SIG-M5 (cell line): ENCODE data around the gene CDC42EP2.
A peak's percentile ranks its signal among the peaks of the same experiment; 100 is the strongest.
"Not testable (repeated sequence)": the region's sequence is repeated elsewhere in the genome, so short reads cannot be mapped to it uniquely, and the experiment has no call there.

Source experiments
- DNase-seq: peaks from one replicate; lab custom pipeline; 2025; lab: John Stamatoyannopoulos, UW

CDC42EP2 gene

DNA sequence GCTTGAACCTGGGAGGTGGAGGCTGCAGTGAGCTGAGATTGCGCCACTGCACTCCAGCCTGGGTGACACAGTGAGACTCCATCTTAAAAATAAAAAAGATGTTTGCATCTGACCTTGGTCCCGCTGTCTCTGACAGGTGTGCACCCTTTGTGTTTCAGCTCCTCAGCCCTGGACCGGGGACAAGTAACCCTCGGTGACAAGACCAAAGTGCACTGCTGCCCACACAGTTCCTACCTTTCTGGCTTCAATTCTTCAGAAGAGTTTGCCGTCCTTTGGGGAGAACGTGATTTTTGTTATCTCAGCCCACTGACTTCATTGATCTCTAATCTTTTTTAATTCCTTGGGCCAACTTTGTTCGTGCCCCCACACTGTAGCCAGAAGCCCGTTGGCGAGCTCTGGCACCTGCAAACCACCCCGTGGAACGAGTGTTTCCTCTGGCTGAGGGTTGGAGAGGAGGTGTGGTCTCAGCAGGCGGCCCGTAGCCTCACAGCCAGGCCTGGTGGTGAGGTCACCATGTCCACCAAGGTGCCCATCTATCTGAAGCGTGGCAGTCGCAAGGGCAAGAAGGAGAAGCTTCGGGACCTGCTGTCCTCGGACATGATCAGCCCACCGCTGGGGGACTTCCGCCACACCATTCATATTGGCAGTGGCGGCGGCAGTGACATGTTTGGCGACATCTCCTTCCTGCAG, 5.9 kb downstream of the CDC42EP2 start:
- DNase-seq, result no peak

DNA sequence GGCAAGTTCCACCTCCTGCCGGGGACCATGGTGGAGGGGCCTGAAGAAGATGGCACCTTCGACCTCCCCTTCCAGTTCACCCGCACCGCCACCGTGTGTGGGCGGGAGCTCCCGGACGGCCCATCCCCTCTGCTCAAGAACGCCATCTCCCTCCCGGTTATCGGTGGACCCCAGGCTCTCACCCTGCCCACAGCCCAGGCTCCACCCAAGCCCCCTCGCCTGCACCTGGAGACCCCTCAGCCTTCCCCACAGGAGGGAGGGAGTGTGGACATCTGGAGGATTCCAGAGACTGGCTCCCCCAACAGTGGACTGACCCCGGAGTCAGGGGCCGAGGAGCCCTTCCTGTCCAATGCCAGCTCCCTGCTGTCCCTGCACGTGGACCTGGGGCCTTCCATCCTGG, 6.4 kb downstream of the CDC42EP2 start:
- no peak for DNase-seq

DNA sequence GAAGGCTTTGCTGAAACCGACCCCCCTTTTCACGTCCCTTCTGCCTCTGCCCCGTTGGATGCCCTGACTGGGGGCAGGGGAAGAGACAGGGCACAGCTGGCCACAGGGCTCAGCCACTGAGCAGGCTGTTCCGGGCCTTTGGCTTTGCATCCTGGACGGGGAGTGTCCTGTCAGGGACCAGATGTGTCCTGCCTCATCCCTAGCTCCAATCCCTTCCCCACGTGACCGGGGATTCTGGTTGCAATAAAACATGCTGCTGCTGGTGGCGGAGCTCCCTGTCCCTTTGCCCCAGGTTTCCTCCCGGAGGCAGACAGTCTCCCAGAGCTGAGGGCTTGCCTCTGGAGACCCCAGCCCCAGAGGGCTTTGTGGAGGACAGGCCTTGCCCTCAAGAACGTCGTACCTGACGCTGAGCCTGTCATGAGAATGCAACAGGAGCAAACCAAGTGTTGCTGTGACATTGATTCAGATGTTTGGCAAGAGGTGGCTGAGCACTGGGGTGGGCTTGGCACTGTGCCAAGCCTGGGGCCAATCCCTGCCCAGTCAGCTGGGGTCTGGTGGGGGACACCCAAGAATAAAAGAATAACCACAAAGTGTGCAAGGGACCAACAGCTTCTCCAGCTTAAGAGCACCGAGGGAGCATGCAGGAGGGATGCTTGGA, 7.3 kb downstream of the CDC42EP2 start:
- no peak for DNase-seq

DNA sequence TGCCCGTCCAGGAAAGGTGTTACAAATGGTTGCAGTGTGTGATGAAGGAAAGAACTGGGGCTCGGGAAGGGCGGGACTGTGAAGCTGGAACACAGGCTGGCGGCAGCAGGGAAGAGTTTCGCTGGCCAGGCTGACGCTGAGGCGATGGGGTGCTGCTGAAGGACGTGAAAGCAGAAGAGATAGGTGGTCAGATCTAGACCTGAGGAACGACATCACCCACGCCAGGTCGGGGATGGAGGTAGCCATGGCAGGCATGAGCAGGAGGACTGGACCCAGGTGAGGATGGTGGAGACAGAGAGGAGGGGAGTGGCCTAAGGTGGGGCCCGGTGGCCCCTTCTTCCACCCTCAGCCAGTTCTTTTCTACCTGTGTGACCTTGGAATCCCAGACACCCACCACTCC, 9.1 kb downstream of the CDC42EP2 start:
- no peak for DNase-seq

DNA sequence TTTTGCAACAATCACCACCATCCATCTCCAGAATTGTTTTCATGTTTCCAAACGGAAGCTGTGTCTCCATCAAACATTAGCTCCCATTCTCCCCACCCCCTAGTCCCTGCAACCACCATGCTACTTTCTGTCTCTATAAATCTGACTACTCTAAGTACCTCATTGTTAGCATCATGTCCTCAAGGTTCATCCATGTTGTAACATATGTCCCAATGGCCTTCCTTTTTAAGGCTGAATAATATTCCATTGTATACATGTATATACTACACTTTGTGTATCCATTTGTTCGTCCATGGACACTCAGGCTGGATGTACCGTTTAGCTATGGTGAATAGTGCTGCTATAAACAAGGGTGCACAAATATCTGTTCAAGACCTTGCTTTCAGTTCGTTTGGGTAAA, 10.8 kb downstream of the CDC42EP2 start:
- DNase-seq, result no peak

DNA sequence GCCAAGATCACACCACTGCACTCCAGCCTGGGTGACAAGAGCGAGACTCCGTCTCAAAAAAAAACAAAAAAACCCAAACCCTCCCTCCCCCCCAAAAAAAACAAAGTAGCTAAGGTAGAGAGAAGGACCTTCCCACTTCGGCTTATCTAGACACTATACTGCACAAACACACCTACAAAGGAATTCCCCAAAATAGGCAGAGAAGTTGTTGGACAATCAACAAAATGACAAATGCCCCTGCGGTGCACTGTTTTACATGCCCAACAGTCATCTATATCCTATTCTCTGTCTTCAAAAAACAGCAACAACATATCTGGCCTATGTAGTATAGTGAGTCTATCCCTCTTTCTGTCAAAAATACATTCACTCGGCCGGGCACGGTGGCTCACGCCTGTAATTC, 12.4 kb downstream of the CDC42EP2 start:
- no peak for DNase-seq

DNA sequence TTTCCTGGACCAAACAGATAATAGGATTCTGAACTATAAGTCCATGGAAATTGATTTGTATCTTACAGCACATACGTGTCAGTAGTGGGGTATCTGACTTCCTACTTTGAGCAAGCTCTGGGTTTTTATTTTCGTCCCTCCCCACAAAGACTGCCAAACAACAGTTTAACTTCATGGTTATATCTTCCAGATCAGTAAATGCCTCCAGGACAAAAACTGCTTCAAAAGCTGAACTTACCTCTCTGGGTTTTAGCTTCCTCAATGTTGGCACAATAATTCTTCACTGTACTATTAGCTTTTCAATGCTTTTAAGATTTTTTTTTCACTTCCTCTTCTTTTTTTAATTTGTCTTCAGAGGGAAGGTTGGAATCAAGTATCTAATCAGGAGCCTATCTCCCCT, 14.8 kb downstream of the CDC42EP2 start:
- DNase-seq, result no peak

DNA sequence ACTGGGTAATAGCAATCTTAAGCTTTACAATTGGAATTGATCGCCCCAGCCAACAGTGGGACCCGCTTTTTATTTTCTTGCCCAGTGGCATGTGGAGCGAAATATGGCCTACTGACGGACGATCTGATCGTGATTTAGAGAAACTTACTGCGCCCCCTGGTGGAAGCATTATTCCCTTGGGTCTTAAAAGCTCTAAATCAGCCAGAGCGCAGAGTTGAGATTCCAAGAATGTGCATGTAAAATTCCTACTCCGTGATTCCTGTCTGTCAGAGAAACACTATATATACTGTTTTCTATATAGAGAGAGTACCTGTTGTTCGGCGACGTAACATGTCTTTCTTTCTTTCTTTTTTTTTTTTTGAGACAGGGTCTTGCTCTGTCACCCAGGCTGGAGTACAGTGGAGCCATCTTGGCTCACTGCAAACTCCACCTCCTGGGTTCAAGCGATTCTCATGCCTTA, 15.3 kb downstream of the CDC42EP2 start:
- no peak for DNase-seq

DNA sequence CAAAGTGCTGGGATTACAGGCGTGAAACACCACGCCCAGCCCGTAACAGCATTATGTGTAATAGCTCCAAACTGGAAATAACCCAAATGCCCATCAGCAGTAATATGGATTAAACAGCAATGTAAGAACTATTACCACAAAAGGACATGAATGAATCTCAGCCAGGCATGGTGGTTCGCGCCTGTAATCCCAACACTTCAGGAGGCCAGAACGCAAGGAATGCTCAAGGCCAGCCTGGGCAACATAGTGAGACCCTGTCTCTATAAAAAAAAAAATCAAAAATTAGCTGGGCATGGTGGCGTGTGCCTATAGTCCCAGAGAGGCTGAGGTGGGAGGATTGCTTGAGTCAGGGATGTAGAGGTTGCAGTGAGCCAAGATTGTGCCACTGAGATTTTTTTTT, 15.9 kb downstream of the CDC42EP2 start:
- no peak for DNase-seq

DNA sequence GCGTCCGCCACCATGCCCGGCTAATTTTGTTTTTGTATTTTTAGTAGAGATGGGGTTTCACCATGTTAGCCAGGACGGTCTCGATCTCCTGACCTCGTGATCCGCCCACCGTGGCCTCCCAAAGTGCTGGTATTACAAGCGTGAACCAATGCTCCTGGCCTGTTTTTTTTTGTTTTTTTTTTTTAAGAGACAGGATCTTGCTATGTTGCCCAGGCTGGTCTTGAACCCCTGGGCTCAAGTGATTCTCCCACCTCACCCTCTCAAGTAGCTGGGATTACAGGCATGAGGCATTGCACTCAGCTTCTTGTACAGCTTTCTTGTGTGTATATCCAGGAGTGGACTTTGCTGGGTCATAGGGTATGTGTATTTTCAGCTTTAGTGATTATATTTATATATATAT, 17.9 kb downstream of the CDC42EP2 start:
- DNase-seq, result not testable (repeated sequence)

DNA sequence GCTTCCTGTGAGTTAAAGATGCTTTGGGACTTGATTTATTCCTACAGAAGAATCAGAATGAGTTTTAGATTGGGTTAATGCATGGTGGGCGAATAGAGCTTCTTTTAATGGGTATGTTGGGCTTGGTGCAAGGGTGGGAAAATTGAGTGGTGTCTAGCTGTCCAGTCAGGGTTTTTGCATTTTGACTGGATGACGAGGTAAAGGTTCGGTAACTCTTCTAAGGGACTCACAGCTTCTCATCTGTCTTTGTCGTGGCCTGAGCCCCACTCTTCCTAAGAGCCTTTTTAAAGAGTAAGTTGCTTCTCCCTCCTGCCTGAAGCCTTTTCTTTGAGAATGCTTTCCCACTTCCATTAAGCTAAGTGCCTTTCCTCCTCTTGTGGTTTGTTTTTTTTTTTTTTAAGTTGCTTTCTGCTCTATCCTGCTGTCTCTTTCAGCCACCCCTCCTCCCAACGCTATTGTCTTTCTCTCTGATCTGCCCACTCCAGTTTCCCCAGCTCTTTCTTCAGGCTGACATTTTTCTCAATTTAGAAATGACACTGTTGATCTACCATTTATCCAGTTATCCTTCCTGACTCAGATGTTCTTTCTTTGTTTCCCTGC, 20.1 kb downstream of the CDC42EP2 start:
- DNase-seq, result no peak

DNA sequence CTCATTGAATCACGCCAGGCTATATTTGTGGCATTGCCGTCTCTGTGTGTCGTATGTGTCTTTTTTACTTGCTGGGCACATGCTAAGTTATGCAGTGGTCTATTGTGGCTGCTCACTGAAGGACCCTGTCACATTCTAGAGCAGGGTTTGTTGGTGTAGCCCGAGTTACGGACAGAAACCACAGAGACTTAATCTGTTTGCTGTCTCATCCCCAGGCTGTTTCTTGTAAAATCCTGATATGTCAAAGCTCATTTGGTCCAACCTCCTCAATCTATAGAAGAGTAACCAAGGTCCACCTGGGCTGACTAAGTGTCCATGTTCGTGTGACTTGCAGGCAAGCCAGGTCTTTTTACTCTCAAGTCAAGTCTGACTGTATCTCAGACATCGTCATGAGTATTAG, 24.0 kb downstream of the CDC42EP2 start:
- DNase-seq, result no peak

DNA sequence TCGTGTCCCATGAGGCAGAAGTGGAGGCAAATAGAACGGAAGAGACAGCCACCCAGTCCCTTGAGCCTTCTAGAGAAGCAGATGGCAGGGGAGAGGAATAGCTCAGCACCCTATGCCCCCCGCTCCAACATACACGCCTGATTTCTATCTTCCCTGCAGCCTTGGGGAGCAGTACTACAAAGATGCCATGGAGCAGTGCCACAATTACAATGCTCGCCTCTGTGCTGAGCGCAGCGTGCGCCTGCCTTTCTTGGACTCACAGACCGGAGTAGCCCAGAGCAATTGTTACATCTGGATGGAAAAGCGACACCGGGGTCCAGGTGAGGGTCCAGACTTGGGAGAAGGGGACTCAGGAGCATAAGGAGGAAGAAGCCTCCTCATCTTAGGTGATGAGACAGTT, 25.6 kb downstream of the CDC42EP2 start:
- no peak for DNase-seq

DNA sequence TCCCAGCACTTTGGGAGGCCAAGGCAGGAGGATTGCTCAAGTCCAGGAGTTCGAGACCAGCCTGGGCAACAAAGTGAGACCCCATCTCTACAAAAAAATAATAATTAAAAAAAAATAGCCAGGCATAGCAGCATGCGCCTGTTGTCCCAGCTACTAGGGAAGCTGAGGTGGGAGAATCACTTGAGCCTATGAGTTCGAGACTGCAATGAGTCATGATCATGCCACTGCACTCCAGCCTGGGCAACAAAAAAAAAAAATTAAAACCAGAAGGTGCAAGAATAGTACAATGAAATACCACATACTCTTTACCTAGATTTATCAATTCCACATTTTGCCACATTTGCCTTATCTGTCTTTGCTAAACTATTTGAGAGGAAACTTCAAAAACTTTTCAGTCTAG, 27.2 kb downstream of the CDC42EP2 start:
- DNase-seq, result no peak

DNA sequence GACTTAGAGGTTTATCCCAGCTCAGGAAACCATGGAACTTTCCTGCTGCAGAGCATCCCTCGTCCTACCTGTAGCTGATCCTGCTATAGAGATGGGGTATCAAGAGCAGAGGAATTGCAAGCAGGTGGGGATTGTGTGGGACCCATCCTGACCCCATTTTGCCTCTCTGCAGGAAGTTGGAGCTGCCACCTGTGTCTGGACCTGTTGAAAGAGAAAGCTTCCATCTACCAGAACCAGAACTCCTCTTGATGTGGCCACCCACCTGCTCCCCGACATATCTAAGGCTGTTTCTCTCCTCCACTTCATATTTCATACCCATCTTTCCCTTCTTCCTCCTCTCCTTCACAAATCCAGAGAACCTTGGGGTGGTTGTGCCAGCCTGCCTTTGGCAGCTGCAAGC, 36.8 kb downstream of the CDC42EP2 start:
- DNase-seq, result no peak

DNA sequence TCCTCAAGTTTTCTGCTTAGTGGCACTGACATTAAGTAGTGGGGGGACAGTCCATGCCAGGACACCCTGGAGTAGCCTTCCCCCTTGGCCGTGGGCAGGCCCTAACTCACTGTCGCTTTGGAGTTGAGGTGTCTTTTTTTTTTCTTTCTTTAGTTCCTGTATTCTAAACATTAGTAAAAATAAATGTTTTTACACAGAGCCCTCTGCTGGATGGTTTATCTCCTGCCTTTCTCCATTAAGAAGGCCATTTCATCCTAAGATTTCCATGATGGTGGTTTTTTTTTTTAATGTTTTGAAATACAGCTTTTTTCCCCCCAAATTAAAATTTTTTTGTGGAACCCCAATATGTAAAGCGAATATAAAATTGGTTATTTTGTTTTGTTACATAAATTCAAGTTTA, 38.1 kb downstream of the CDC42EP2 start:
- no peak for DNase-seq

DNA sequence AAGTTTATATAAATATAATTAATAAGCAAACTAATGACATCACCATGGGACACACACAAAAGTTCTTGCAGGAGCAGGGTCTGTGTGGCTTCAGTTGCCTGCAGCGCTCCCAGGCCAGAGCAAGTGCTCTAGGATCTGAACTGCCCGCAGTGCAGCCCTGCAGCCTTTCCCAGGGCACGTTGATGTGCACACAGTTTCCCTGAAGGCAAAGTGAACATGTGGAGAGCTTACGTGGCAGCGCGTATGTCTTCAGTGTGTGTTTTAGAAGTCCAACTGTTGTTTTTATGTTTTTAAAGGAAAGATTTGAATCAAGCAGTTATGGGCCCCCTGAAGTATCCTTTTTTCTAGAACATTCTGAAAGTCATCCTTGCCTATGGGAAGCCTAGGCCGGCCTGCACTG, 38.7 kb downstream of the CDC42EP2 start:
- no peak for DNase-seq

DNA sequence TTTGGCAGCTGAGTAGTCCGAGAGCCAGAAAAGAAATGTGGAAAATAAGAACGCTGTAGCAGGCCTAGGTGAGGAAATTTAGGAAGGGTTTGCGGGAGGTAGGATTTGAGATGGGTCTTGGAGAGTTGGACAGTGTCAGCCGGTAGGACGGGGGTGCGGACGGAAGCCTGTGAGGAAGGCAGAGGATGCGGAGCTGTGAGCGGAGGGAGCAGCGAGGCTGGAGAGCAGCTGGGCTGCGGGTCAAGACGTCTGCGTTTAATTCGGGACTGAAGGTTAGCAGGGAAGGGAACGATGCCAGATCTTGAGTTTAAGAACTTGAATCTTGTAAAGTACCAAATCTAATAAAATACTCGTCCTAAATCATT, 39.2 kb downstream of the CDC42EP2 start:
- DNase-seq, result no peak

DNA sequence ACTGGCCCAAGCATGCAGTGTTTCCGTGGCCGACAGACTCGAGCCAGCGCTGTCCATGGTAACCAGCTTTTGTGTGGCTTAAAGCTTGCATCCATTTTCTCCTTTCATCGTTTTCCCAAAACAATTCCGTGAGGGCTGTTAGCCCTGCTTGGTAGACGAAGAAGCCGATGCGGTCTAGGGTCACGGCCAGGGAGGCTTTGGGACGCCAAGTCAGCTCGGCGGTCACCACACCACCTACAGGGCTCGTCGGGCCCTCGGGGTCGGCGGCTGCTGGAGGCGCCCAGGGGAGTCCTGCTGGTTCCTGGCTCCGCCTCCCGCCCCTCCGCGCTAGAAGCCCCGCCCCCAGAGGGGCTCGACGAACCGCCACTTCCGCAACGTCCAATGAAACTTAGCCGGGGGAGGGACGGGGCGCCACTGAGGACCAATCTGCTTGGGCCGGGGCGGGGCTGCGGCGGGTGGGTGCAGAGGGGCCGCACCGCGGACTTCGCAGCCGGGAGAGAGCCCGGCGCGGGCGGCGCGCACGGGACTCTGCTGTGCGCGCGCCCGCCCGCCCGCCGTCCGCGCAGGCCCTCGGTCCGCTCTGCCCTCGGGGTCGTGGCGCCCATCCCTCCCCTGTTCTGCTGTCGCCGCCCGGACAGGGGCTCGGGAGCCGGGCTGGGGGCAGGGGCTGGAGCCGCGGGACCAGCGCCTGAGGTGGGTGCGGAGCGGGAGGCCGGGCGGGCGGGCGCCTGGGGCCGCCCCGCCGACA, 39.8 kb downstream of the CDC42EP2 start, which contains the start of gene TIGD3:
Gene TIGD3 (plus strand): TSS at position 487 of the 748 bp plus-strand sequence. CDS start 1,058 bp downstream, outside the sequence.
- peak; percentile 25 for DNase-seq

DNA sequence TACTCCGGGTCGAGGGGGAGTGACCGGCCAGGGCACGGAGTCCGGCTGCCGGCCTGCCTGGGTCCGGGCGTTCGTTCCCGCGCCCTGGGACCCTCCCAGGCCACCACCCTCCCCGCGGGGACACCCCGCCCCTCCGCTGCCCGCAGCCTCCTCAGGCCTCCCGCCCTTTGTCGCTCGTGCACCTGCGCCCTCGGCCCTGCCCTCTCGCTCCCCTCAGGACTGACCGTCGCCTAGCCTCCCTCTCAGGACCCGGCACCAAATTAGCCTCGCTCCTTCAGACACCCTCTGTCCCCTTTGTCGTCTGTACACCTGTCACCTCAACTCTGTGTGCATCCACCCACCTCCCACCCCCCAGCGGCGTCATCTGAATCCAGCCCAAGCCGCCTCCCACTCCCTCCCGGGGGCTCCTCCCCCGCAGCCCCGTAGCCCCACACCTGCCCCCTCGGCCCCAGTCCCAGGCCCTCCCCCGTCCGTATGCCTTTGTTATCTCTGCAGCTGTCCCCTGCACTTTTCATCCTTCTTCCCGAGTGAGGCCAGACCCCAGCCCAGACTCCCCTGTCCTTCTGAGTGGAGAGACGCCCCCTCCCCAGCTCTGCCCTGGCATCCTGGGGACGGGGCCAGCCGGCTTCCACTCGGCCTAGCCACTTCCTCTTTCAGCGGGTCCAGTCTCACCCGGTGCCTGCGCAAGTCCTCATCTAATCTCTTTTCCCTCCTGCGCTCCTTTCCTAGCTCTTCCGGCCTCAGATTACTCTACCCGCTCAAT, 40.5 kb downstream of the CDC42EP2 start:
- no peak for DNase-seq

DNA sequence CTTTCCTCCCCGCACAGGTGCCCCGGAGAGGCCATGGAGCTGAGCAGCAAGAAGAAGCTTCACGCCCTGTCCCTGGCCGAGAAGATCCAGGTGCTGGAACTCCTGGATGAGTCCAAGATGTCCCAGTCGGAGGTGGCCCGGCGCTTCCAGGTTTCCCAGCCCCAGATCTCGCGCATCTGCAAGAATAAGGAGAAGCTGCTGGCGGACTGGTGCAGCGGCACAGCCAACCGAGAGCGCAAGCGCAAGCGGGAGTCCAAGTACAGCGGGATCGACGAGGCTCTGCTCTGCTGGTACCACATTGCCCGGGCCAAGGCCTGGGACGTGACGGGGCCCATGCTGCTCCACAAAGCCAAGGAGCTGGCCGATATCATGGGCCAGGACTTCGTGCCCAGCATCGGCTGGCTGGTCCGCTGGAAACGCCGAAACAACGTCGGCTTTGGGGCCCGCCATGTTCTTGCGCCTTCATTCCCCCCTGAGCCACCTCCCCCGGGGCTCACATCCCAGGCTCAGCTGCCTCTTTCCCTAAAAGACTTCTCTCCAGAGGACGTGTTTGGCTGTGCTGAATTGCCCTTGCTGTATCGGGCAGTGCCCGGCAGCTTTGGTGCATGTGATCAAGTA, 41.2 kb downstream of the CDC42EP2 start:
- no peak for DNase-seq
